Astrocyte (in vitro differentiated cells and primary cell): ENCODE data around the gene CRTC1.

Experiments
- CTCF ChIP-seq: IDR thresholded peaks from 2 replicates; pipeline ENCODE4 v1.5.1; 2011; ENCODE audit warnings: low read depth, mild to moderate bottlenecking, inconsistent platforms, low read length, moderate library complexity; ENCODE audit not compliant: insufficient read depth
- EZH2 ChIP-seq: IDR thresholded peaks from 2 replicates; pipeline ENCODE4 v1.6.1; 2012; ENCODE audit warnings: mild to moderate bottlenecking, low read length, inconsistent platforms; ENCODE audit not compliant: insufficient read depth

GRCh38 chr19:18672044-18672451 is 11.4 kb upstream of the CRTC1 start:
- no peak for TF ChIP-seq CTCF
- no peak for TF ChIP-seq EZH2
